Kasumi-1 (cell line): Measurements from ENCODE around the gene HOXB5.

Experiments used
- DNase-seq, 2 experiments: peaks; one replicate each; lab custom pipeline; 2025; lab: John Stamatoyannopoulos, UW

Gene HOXB5

GRCh38 chr17:48593126-48593829 lies at the start of gene HOXB5:
Gene HOXB5, minus strand, starts transcription at chr17:48593779. Its CDS starts 97 bp downstream, at chr17:48593682.
- no peak for DNase-seq

GRCh38 chr17:48642843-48643696 lies 49.5 kb upstream of the HOXB5 start:
- no peak for DNase-seq

GRCh38 chr17:48642059-48642842 lies 48.7 kb upstream of the HOXB5 start:
- DNase-seq: no peak

- no peak for DNase-seq
These were observed 48.0 kb upstream of the HOXB5 start for GRCh38 chr17:48641541-48642058.

GRCh38 chr17:48640858-48641180 lies 47.2 kb upstream of the HOXB5 start:
- DNase-seq: no peak

GRCh38 chr17:48639982-48640857 lies 46.6 kb upstream of the HOXB5 start:
- DNase-seq: no peak

GRCh38 chr17:48639136-48639535 lies 45.6 kb upstream of the HOXB5 start:
- DNase-seq: no peak

- DNase-seq: no peak
These were observed 44.0 kb upstream of the HOXB5 start for GRCh38 chr17:48637323-48638260.

- DNase-seq: peak; percentile 80 to 86
These were observed 42.8 kb upstream of the HOXB5 start for GRCh38 chr17:48636177-48637018.

GRCh38 chr17:48634493-48635208 lies 41.1 kb upstream of the HOXB5 start:
- DNase-seq: no peak

GRCh38 chr17:48633266-48633677 lies 39.7 kb upstream of the HOXB5 start:
- no peak for DNase-seq

GRCh38 chr17:48632579-48633265 lies 39.1 kb upstream of the HOXB5 start:
- DNase-seq: no peak

GRCh38 chr17:48631693-48632578 lies 38.4 kb upstream of the HOXB5 start:
- no peak for DNase-seq

GRCh38 chr17:48630925-48631692 lies 37.5 kb upstream of the HOXB5 start:
- no peak for DNase-seq

GRCh38 chr17:48630009-48630924 lies 36.7 kb upstream of the HOXB5 start:
- DNase-seq: no peak
